22Rv1 (cell line): ENCODE results near the gene SASH1.

Experiments used
- H3K27ac ChIP-seq: fragments of 450-650 bp; 2 replicates; pipeline ENCODE4 v1.5.1; 2017
- CTCF ChIP-seq: fragments of 450-650 bp; IDR thresholded peaks from 2 replicates; pipeline ENCODE4 v1.5.1; 2017; ENCODE audit warnings: mild to moderate bottlenecking
- ZFX ChIP-seq: fragments of 450-650 bp; IDR thresholded peaks from 2 replicates; pipeline ENCODE4 v1.6.1; 2017; ENCODE audit warnings: antibody characterized with exemption, borderline replicate concordance

The SASH1 gene

GRCh38 chr6:148415511-148416260 is 73.0 kb downstream of the SASH1 start:
- no peak overlapping the region for H3K27ac ChIP-seq
- TF ChIP-seq CTCF (no peak), ZFX (no peak)

DNA sequence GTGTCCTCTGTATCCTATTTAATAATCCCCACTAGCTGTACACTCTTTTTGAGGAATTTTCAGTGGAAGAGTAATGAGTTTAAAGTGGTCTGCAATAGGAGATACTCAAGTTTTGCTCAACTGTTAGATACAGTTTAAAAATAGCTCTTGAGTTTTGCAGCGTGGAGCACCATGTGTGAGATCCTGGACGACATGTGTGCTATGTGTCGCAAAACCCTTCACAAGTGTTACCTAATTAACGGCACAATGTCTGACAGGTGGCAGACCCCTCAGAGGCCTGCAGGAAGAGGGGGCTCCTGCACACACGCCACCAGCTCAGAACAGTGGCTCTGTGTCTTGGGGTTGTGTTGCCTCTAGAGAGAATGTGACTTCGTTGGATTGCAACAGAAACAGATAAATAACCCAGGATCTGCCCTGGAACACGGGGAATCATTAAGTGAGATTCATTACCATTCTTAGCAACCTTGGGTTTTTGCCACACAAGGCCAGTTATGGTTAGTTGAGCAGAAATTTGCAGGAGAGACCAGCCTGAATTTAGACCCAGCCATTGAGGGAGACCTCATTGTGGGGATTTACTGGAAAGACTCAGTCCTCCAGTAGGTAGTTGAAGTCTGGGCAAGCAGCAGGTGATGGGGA is 73.8 kb downstream of the SASH1 start:
- TF ChIP-seq ZFX (no peak), CTCF (no peak)
- no peak overlapping the region for H3K27ac ChIP-seq

- no peak overlapping the region for H3K27ac ChIP-seq
- TF ChIP-seq CTCF (no peak), ZFX (no peak)
These were observed 74.4 kb downstream of the SASH1 start for GRCh38 chr6:148417045-148417444.

- no peak for TF ChIP-seq ZFX
- TF ChIP-seq CTCF: no peak
- H3K27ac ChIP-seq: no peak overlapping the region
These were observed 76.8 kb downstream of the SASH1 start for GRCh38 chr6:148419430-148419829.

GRCh38 chr6:148422085-148422484 is 79.4 kb downstream of the SASH1 start:
- no peak overlapping the region for H3K27ac ChIP-seq
- TF ChIP-seq CTCF (no peak), ZFX (no peak)

GRCh38 chr6:148423133-148423532 is 80.5 kb downstream of the SASH1 start:
- TF ChIP-seq CTCF: no peak
- TF ChIP-seq ZFX: no peak
- H3K27ac ChIP-seq: no peak overlapping the region

DNA sequence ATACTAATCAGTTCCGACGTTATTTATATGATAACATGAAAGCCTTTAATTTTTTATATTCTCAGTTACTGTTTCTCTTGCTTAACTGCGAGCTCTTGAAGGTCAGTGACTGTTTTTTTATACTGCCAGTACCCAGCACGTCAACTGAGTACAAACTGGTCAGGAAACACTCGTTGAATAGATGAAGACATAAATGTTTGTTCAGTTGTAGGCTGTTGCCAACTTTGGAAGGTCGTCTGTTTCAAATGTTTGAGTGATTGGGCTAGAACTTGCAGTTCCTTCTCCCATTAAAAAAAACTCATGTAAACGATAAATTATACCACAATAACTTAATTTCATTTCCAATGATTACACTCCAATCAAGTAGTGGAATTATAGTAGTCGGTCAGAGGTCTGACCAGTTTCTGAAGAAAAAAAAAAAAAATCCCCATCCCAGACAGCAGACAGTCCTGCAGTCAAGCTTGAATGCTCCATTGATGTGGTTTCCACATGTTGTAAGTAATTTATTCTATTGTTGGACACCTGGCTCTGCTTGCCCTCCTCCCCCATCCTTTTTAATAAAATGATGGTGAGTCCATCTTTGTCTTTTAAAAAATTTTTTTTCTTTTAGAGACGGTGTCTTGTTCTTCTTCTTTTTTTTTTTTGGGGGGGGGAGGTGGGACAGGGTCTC is 81.1 kb downstream of the SASH1 start:
- TF ChIP-seq CTCF (no peak), ZFX (no peak)
- no peak overlapping the region for H3K27ac ChIP-seq
